ENCODE measurements around the gene KSR1. TPM values are rescaled to one million over a fixed set of nuclear protein-coding genes. Genes with fewer than 3 reads are reported as not detected.

The KSR1 gene
- total RNA-seq, 1 donor from 2014 or later = 60.2 TPM

DNA sequence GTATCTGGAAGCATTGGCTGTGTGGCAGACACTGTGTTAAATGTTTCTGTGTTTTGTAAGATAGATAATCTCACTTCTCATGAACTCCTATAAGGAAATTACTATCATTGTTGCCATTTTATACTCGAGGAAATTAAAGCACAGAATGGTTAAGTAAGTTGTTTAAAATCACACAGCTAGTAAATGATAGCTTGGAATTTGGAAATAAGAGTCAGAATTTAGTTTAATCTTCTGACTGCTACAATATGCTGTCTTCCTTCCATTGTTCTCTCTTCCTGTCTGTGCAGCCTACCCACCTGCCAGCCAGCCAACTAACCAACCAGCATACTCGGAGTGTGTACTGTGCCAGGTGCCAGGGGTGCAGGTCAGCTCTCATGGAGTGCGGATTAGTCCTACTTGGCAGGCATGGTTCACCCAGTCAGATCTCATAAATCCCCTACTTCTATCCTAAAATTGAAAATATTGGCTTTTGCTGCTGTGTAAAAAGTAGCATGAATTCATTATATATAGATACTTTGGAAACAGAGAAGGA is 94.8 kb downstream of the KSR1 start:
- no peak for DNase-seq (ENCODE audit: low spot score)

DNA sequence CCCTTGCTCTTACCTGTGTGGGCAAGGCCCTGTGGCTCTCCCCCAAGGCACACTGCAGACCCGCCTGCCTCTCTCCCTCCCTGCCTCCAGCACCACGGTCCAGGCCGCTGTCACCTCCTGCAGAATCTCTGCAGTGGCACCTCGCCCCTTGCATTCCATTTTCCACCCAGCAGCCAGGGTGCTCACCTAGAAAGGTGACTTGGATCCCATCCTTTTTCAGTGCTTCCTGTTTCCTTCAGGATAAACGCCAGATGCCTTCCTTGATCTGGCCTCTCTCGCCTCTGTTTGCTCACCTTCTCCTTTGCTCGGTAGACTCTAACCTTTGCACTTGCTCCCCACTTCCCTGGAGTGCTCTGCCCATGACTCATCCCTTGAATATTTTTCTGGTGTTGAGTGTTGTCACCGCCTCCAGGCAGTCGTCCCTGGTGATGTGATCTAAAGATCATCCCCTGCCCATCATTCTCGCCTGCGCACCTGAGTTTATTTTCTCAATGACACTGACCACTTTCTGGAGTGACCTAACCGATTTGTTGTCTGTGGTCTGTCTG is 95.5 kb downstream of the KSR1 start:
- DNase-seq (ENCODE audit: low spot score) = peak; percentile 74

DNA sequence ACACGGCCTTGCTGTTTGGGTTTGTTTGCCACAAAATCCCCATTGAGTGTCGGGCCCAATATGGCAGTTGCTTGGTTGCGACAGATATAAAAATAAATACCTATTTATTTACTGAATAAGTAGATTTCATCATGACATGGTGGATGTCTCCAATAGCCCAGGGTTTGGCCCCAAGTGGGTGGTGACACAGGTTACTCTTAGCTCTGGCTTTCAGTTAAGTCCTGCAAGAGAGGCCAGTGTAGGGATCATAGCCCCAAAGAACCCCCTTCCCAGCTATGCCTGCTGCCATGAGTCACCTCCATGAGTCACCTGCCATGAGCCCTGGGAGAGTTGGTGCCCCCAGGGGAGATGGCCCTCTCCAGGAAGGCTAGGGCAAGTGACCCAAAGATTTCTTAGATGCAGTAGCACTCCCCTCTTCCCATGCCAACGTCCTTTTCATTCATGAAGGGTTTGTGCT is 96.1 kb downstream of the KSR1 start:
- no peak for DNase-seq (ENCODE audit: low spot score)

DNA sequence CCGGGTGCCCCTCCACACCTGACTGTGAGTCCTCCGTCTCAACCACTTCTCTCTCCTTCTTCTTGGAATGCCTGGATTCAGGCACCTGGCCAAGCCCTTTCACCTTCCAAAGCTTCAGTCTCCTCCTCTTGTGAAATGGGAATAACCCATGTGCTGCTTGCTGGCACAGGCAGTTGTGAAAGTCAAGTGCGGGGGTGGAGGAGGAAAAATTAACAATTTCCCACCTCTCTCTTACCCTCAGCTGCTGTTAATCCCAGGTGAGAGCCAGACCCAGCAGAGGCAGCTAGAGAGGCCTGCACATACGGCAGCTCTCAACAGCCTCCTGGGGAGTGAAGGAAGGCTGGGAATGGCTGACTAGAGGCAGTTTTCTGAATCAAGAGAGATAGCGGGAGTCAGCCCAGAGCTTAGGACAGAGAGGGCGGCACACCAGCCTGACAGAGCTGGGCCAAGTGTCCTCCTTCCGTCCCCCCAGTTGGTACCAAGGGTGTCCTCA is 96.8 kb downstream of the KSR1 start:
- no peak for DNase-seq (ENCODE audit: low spot score)

DNA sequence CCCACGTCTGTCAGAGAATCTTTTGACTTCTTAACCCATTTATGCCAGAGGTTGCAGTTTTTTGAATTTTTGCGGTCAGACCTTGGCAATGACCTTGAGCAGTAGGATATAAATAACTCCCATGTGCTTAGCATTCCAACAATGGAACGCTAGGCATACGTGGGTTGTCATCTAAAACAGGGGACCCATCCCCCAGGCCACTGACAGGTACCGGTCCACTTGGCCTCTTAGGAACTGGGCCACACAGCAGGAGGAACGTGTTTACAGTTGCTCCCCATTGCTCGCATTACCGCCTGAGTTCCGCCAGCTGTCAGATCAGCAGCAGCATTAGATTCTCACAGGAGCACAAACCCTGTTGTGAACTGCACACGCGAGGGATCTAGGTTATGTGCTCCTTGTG is 97.9 kb downstream of the KSR1 start:
- no peak for DNase-seq (ENCODE audit: low spot score)

DNA sequence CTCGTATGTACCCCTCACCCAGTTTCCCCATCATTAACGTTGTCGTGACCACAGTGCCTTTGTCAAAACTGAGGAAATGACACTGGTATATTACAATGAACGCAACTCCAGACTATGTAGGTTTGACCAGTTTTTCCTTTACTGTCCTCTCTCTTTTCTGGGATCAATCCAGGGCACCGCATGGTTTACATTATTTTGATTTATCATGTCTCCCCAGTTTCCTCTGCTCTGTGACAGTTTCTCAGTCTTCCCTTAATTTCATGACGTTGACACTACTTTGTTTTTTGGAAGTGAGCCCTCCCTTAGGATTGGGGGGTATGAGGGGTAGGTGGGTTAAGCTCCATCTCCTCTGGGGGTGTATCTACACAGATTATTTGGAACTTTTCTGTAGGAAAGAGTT is 98.7 kb downstream of the KSR1 start:
- no peak for DNase-seq (ENCODE audit: low spot score)

DNA sequence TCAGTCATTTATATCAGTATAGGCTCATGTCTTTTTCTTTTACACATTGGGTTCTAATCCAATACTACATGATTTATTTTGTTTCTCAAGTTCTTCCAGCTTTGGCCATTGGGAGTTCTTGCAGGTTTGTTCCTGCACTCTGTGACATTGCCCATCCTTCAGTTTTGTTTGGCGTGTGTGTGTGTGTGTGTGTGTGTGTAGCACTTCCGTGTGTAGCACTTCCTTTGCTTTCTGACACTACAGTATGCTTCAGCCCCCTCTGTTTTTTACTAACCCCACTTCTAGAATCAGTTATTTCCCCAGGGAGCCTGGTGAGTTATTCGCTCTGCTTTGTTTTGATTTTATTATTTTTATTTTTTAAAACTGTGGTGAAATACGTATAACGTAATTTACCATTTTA is 99.1 kb downstream of the KSR1 start:
- no peak for DNase-seq (ENCODE audit: low spot score)

DNA sequence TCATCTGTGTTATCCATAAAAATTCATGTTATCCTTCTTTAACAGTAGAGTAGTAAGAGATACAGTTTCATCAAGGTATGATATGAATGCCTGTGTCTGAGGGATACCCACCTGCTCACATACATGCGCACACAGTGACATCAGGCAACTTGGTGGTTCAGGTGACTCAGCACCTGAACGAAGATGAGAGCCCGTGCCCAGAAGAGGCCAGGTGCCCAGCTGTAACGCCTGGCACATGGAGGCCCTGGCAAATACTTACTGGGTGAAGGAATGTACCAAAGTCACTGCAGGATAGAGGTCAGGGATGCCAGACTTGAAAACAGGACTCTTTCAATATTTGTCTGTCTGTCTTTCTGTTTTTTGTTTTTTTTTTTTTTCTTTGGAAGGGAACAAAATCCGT is 102.1 kb downstream of the KSR1 start:
- no peak for DNase-seq (ENCODE audit: low spot score)

DNA sequence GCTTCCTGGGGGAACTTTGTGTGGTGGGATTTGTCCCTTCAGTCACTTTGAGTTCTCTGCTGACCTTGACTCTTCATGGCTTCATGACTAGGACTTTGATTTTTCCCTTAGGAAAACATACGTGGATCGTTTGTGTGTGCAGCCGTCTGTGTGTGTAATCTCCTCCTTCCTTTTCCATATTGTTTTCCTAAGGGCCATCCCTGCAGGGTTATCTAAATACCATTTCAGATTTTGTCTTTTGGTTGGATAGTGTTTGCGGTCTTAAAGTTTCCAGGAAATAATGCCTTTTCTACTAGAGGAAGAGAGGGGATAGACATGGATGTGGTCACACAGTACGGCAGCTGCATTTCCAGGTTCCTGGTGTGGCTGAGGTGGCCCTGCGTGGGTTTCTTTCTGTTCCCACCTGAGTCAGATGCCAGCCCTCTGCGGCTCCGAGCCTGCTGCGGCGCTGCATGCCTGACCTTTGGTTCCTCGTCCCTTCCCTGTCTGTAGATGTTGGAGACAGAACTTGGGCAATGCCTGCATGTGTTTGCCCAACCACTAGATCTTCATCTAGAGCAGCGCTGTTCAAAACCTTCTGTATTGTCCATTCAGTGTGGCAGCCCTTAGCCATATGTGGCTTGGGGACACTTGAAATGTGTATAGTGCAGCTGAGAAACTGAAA is 102.7 kb downstream of the KSR1 start:
- DNase-seq (ENCODE audit: low spot score) = no peak

DNA sequence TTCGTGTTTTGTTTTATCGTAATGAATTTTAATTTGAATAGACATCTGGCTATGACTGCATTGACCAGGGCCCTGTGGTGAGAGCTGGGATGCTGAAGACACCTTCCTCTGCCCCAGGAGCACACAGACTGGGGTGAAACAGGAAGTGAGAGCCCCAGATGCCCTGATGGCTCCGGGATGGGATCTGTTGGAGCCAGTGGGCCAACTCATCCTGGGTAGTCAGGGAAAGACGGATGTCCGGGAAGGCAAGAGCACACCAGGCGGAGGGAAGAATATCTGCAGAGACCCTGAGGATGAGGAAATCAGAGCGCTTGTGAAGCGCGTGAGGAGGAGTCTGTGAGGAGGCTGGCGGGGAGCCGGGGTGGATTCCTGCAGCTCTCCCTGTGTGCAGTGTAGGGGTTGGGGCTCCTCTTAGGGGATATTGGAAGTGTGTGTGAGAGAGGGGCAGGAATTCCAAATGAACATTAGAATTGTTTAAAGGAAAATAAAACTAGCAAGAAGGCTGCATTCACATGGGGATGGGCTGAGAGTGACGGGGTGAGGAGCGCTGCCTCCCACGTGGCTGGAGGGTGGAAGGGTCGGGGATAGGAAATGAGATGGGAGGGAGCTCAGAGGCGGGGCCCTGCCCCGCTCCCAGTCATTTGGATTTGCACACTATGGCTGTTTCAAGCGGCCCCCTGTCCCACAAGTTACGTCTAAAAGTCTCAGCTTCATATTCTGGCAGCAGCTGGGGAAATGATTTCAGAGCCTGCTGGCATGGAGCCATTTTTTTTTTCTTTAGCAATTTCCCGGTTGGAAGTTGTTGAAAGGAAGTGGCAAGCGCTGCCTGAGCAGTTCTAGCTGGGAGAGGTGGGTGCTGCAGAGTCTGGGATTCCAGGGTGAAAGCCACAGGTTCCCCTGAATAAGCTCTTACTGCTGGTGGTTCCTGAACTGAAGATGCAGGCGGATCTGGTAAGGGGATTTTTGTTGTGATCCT is 103.5 kb downstream of the KSR1 start:
- DNase-seq (ENCODE audit: low spot score) = peak; percentile 61

DNA sequence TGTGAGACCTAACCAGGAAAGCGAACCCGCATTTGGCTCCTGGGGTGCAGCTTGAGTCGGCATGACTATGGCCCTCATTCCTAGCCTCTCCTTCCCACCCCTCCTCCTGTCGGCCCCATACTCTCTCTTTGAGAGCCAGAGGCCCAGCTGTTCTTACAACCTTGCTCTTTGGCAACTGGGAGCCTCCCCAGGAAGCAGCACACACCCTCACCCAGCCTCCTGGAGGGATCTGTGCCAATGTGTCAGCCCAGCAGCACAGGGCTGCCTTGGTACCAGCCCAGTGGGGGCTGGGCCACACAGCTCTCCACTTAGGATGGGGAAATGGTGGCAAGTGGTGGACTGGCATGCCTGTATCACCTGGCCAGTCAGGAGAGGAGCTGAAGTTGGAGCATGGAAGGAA is 104.4 kb downstream of the KSR1 start:
- DNase-seq (ENCODE audit: low spot score) = no peak

DNA sequence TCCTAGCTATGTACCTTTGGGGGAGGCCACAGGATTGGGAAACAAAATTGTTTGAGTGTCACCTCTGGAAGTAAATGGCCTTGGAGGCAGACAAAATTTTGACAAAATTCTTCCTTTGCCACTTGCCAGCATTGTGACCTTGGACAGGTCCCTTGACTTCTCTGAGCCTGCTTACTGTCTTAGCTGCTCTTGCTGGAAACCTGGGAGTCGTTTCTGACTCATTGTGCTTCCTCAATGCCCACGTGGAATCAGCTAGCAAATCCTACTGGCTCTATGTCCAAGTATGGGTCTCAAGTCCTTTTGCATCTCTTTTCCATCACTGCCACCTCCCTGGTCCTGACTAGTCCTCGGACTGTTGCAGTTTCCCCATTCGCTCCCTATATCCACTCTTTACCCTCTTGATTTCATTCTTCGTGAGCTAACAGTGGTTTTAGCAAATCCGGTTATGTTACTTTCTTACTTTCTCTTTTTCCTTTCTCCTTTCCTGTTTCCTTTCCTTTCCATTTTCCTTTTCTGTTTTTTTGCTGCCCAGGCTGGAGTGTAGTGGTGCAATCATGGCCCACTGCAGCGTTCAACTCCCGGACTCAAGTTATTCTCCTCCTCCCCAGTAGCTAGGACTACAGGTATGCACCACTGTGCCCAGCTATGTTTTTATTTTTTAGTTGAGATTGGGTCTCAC is 106.7 kb downstream of the KSR1 start:
- DNase-seq (ENCODE audit: low spot score) = no peak

DNA sequence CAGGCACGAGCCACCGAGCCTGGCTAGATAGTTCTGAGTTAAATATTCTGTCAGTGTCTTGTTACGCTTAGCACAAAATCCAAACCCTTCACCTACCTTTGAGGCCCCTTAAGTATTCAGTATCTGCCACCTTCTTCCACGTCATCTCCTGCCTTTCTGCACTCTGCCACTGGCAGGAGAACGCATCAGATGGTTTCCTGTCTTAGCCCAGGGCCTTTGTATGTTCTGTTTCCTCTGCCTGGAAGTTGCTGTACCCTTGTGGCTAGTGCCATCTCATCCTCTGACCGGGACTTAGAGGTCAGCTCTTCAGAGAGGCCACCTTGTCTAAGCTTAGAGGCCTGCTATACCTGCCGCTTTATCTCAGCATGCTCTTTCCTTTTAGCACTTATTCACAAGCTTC is 107.3 kb downstream of the KSR1 start:
- no peak for DNase-seq (ENCODE audit: low spot score)

DNA sequence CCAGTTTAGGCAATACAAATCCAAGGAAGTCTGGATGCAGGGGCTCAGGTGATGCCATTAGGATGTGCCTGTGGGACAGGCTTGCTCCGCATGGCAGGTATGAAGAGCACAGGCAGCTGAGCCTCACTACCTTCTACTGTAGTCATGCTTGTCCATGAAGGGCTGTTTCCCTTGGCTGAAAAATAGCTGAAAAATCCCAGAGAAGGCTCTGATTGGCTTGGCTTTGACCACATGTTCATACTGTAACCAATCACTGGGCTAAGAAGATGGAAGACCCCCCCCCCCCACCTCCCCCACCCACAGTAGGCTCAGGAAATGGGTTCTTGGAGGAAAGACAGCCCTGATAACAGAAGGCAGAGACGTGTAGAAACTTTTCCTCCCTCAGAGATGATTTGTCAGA is 108.2 kb downstream of the KSR1 start:
- DNase-seq (ENCODE audit: low spot score) = no peak

DNA sequence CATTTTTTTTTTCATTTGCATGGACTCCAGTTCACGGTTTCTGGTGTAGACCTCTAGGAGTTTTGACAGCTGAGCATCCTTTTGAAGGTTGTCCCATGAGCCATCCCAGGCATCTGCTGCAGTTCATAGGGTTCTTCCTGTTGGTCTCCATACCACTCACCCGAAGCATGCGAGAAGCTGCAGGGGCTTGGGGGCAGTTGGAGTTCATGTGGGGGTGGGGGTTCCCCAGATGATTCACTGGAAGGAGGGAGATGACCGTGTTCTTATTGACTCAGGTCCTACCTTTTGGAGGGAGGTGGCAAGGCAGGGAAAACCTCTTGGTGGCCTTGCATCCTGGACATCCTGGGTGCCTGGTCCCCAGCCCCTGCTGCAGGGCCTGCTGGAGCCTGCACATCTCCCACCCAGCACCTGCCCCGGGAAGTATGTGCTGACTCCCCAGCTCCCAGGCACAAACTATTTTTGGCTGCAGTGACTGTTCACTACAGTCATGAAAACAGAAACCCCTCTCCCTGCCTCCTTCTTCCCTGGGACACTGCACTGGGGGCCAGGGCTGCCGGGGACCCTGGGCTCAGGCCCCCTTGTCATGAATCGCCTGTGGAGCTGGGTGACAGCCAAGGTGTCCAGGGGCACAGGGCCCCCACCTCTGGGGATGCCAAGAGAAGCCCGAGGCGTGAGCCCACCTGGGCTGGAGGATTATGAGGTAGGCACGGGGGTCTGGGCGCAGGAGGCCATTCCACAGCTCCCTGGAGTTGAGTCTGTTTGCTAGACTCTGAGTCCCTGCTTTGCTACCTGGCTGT is 109.8 kb downstream of the KSR1 start:
- DNase-seq (ENCODE audit: low spot score) = no peak

DNA sequence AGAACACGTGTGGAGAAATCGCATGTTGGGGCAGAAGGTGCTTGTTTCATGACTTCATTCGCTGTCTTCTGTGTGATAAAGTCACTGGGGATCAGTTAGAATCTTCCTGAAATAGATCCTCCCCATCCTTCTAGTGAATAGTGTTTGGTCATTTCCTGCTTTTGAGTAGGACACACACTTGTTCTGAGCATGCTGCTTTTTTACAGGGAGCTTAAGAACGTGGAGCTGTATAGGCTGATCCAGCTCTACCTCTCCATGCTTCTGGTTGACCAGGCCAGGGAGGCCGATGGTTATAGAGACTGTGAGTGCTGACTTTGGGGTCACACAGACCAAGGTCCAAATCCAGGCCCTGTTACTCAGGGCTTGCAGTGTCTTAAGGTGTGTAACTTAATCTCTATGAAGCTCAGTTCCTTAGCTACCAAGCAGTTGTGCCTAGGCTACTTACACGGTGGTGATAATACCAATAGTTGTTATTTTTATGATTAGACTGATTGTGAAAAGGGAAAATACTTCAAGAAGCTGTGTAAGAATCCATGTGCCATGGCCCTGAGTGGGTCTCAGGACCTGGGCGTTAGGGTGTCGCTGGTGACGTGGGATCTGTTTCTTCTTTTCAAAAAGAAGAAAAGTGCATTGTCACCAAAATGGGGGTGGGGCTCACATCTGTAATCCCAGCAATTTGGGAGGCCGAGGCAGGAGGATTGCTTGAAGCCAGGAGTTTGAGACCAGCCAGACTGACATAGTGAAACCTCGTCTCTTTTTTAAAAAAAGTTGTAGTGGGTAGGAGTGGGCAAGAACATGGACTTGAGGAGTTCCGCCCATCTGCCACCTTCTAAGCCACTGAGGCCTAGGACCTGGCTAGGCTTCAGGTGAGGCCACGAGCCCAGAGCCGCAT is 110.7 kb downstream of the KSR1 start:
- DNase-seq (ENCODE audit: low spot score) = no peak

DNA sequence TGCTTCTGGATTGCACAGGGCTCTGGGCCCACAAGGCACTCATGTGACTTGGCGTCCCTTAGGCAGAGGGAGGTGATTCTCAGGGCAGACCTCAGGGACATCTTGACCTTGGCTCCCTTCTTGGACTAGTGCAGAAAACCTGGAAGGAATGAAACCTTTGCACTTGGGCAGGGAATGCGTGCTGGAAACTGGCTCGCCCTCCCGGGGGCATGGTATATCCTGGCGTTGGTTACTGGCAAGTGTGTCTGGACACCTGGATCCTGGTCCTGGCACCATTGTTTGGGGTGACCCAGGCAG is 111.3 kb downstream of the KSR1 start:
- no peak for DNase-seq (ENCODE audit: low spot score)

DNA sequence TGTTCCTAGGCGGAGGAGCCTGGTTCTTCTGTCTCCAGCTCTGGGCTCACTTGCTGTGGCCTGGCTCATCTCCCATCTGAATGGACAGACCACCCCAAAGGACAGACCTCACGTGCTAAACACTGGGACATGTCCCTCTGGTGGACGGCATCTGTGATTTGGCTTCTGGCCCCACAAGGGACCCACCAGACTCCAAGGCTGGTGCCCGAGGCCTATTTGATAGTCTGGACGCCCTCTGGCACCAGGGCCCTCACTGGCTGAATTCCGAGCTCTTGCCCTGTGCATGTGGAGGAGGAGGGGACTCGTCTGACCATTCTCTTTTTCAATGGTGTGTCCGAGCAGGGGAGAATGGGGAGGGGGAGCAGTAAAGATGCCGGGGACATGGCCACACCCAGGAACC is 112.0 kb downstream of the KSR1 start:
- no peak for DNase-seq (ENCODE audit: low spot score)

DNA sequence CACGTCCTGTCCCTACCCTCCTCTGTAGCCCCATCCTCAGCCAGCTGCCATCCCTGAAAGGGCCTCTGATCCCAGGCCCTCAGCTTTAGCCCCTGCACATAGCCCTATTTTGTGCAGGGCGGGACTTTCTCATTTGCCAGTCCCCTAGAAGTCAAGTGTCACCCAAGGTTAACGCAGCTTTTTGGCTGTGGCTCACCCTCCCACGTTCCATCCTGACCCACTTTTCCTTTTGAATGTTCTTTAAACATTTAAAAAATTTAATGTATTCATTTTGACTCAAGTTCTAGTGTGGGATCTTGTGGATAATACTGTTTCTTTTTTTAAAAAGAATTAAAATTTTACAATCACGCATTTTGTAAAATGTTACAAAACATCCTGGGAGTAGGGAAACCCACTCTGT is 112.6 kb downstream of the KSR1 start:
- no peak for DNase-seq (ENCODE audit: low spot score)

DNA sequence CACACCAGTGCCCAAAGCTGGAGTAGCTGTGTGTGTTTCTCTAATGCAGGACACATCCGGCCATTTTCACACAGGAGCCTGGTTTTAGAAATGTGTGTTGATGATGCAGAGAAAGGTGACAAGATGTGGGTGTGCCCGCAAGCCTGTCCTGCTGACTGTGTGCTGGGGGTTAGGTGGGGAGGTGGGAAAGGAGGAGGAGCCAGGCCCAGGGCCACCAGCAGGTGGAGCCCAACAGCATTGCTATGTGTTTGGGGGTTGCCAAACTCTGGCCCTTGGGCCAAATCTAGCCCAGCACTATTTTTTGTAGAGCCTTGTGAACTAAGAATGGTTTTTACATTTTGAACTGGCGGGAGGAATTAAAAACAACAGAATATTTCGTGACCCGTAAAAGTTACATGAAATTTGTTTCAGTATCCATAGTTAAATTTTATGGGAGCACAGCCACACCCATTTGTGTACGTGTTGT is 113.0 kb downstream of the KSR1 start:
- no peak for DNase-seq (ENCODE audit: low spot score)

Measured in mucosa of gallbladder (tissue), 1 donor.